CD14-positive monocyte (primary cell): ENCODE results near the gene SNAP25. TPM values are rescaled to one million over a fixed set of nuclear protein-coding genes. Genes with fewer than 3 reads are reported as not detected.

Source experiments
- DNase-seq, 3 donors: peaks; one replicate each; pipeline ENCODE4 v3.0.0-alpha.2; 2011 to 2022
- H2AFZ ChIP-seq: 2 replicates; pipeline ENCODE4 v1.6.0; 2012; ENCODE audit warnings: mild to moderate bottlenecking, low read depth, low read length, inconsistent platforms; ENCODE audit not compliant: insufficient read depth, poor library complexity, severe bottlenecking
- H3K27ac ChIP-seq, 2 donors: 1 replicate in 1 of 2; 2 replicates in 1 of 2; pipeline ENCODE4 v1.5.1; 2012 to 2013; ENCODE audit warnings: low read length in 2 of 2, control low read depth in 1 of 2, inconsistent platforms in 1 of 2, low read depth in 1 of 2, mild to moderate bottlenecking in 1 of 2
- H3K27me3 ChIP-seq, 2 donors: one replicate each; pipeline versions ENCODE4 v1.6.0 to v1.6.1; 2011 to 2013; ENCODE audit warnings: low read length in 2 of 2; ENCODE audit not compliant: control insufficient read depth in 2 of 2, insufficient read depth in 2 of 2
- H3K36me3 ChIP-seq, 2 donors: replicated peaks in 1 of 2; 1 replicate in 1 of 2; 2 replicates in 1 of 2; pipeline versions ENCODE4 v1.5.1 to v1.6.1; 2012 to 2013; ENCODE audit warnings: low read length in 2 of 2, control low read depth in 1 of 2, inconsistent platforms in 1 of 2, mild to moderate bottlenecking in 1 of 2; ENCODE audit not compliant: insufficient read depth in 2 of 2, control insufficient read depth in 1 of 2
- H3K4me1 ChIP-seq, 2 donors: 1 replicate in 1 of 2; 2 replicates in 1 of 2; pipeline versions ENCODE4 v1.5.1 to v1.6.1; 2012 to 2013; ENCODE audit warnings: low read length in 2 of 2, control low read depth in 1 of 2, inconsistent platforms in 1 of 2, mild to moderate bottlenecking in 1 of 2, moderate library complexity in 1 of 2; ENCODE audit not compliant: insufficient read depth in 2 of 2, control insufficient read depth in 1 of 2
- H3K4me2 ChIP-seq: replicated peaks from 2 replicates; pipeline ENCODE3; 2012; ENCODE audit warnings: low read length, moderate library complexity, mild to moderate bottlenecking; ENCODE audit not compliant: poor library complexity, severe bottlenecking; ENCODE audit errors: extremely low read depth
- H3K4me3 ChIP-seq, 3 experiments: fragments of 200-600 bp in 1 of 3; sonication (generic) in 1 of 3; replicated peaks in 1 of 3; 1 replicate in 2 of 3; 2 replicates in 1 of 3; pipeline ENCODE4 v1.5.1; 2011 to 2013; ENCODE audit warnings: low read length in 3 of 3, mild to moderate bottlenecking in 3 of 3, control low read depth in 2 of 3, low read depth in 2 of 3, inconsistent platforms in 1 of 3, moderate library complexity in 1 of 3
- H3K79me2 ChIP-seq: 2 replicates; pipeline ENCODE4 v1.6.0; 2012; ENCODE audit warnings: mild to moderate bottlenecking, control low read depth, inconsistent platforms, low read length, moderate library complexity; ENCODE audit not compliant: insufficient read depth
- H3K9ac ChIP-seq: 2 replicates; pipeline ENCODE4 v1.6.0; 2017; ENCODE audit warnings: low read length, mild to moderate bottlenecking; ENCODE audit not compliant: insufficient read depth, poor library complexity, severe bottlenecking
- H3K9me3 ChIP-seq, 2 donors: replicated peaks in 1 of 2; 1 replicate in 1 of 2; 2 replicates in 1 of 2; pipeline versions ENCODE4 v1.5.1 to v1.6.1; 2012 to 2013; ENCODE audit warnings: low read length in 2 of 2, control low read depth in 1 of 2; ENCODE audit not compliant: control insufficient read depth in 1 of 2, insufficient read depth in 1 of 2
- H4K20me1 ChIP-seq: 2 replicates; pipeline ENCODE4 v1.6.0; 2012; ENCODE audit warnings: mild to moderate bottlenecking, low read length, control low read depth, moderate library complexity; ENCODE audit not compliant: insufficient read depth
- H3K27ac Mint-ChIP-seq, 7 donors: one replicate each; pipeline ENCODE4 v1.8.0; 2020; ENCODE audit warnings: mild to moderate bottlenecking in 7 of 7, mixed read lengths in 7 of 7, moderate library complexity in 6 of 7, inconsistent platforms in 2 of 7
- H3K27me3 Mint-ChIP-seq, 3 donors: one replicate each; pipeline ENCODE4 v1.8.0; 2021 to 2022; ENCODE audit warnings: low read depth in 3 of 3, mild to moderate bottlenecking in 3 of 3, mixed read lengths in 3 of 3, moderate library complexity in 3 of 3, inconsistent platforms in 1 of 3
- H3K36me3 Mint-ChIP-seq, 2 donors: one replicate each; pipeline ENCODE4 v1.8.0; 2020; ENCODE audit warnings: mixed read lengths in 2 of 2, inconsistent platforms in 1 of 2, mild to moderate bottlenecking in 1 of 2
- H3K4me1 Mint-ChIP-seq: one replicate; pipeline ENCODE4 v1.8.0; 2020; ENCODE audit warnings: mild to moderate bottlenecking, mixed read lengths
- H3K4me3 Mint-ChIP-seq, 2 donors: one replicate each; pipeline ENCODE4 v1.8.0; 2020; ENCODE audit warnings: mild to moderate bottlenecking in 2 of 2, mixed read lengths in 2 of 2, moderate library complexity in 1 of 2
- H3K9me3 Mint-ChIP-seq, 7 donors: one replicate each; pipeline ENCODE4 v1.8.0; 2020 to 2022; ENCODE audit warnings: mixed read lengths in 7 of 7, mild to moderate bottlenecking in 6 of 7, moderate library complexity in 6 of 7, inconsistent platforms in 2 of 7
- CTCF ChIP-seq: fragments of 200-600 bp; IDR thresholded peaks from one replicate; pipeline ENCODE4 v1.8.0; 2022; ENCODE audit warnings: antibody characterized with exemption, mild to moderate bottlenecking
- WGBS: methylation state at CpG from one replicate; pipeline ENCODE4 v1.1.5; 2013; ENCODE audit warnings: missing lambda C conversion rate; ENCODE audit not compliant: insufficient coverage; 5-methylcytosine and 5-hydroxymethylcytosine counted together
- intact Hi-C, 2 donors: fragments of 100-400 bp; cut with micrococcal nuclease; formaldehyde crosslinking; loops; one replicate each; pipeline versions ENCODE4 v1.15.0 to v1.15.1; 2023
- polyA plus RNA-seq, 3 donors: library from polyadenylated mRNA; depleted of rRNA in 1 of 3; unstranded in 2 of 3; stranded (reverse) in 1 of 3; fragments of 300-500 nt in 2 of 3; fragments of >200 nt in 1 of 3; fragmentation: Illumina TruSeq in 2 of 3; gene quantifications; 1 replicate in 2 of 3; 2 replicates in 1 of 3; pipeline ENCODE4 v1.2.3, GENCODE V29; 2012 to 2021

Gene SNAP25
- polyA plus RNA-seq, 3 donors = not detected

DNA sequence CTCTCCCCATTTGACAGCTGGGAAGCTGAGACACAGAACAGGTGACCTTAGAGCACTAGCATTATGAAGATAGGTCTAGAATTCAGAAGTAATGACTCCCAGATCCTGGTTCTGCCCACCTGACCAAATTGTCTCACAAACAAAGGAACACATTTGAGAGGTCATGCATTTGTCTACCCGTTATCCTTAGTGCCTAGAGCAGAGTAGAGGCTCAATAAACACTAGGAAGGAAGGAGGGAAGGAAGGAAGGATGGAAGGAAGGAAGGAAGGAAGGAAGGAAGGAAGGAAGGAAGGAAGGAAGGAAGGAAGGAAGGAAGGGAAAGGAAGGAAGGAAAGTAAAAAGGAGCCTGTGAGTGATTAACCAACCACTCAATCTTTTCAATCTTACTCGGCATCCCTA lies 63.3 kb downstream of the SNAP25 start:
- Histone ChIP-seq H3K4me2 (no peak overlapping the region), H3K27ac (no peak overlapping the region), H3K9me3 (no peaks in the 10 kb centered on the region), H3K79me2 (no peaks in the 10 kb centered on the region), H3K36me3 (no peaks in the 10 kb centered on the region), H2AFZ (no peak overlapping the region), H3K4me1 (no peaks in the 10 kb centered on the region), H3K27me3 (no peaks in the 10 kb centered on the region), H3K9ac (no peak overlapping the region), H4K20me1 (no peaks in the 10 kb centered on the region), H3K4me3 (no peak overlapping the region)
- H3K27me3 Mint-ChIP-seq = peaks cover 0 to 3% (median 3%) of the 10 kb centered on the region in 3 donors
- no peaks in the 10 kb centered on the region for H3K36me3 Mint-ChIP-seq
- H3K4me3 Mint-ChIP-seq = no peak overlapping the region
- peaks cover 0 to 4% (median 0%) of the 10 kb centered on the region in 7 donors for H3K9me3 Mint-ChIP-seq
- WGBS = 100% methylated on average over 1 of the region's 2 CpGs
- no peak overlapping the region for H3K27ac Mint-ChIP-seq
- intact Hi-C loops = no loop called here
- DNase-seq = no peak
- H3K4me1 Mint-ChIP-seq = no peaks in the 10 kb centered on the region
- no peak for TF ChIP-seq CTCF

DNA sequence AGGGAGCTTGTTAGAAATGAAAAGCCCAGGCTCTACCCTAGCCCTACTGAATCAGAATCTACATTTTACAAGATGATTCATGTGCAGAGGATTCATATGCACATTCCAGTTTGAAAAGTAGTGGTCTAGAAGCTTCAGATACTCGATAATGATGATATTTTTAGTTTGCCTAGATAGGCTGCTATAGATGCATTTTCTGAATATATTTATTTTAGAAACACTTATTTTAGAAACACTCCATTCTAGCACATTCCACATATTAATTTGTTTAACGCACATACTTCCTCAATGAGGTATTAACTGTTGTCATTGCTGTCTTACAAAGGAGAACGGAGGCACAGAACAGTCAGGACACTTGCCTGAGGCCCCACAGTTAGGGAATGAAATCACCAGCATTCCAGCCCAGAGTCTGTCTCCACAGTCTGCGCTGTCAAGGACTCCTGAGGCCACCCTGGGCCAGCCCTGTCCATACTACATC lies 64.4 kb downstream of the SNAP25 start:
- H2AFZ ChIP-seq = no peak overlapping the region
- no peaks in the 10 kb centered on the region for H3K4me1 ChIP-seq
- Mint-ChIP-seq H3K9me3 (peaks cover 0 to 4% (median 1%) of the 10 kb centered on the region in 7 donors), H3K36me3 (no peaks in the 10 kb centered on the region), H3K4me1 (no peaks in the 10 kb centered on the region), H3K4me3 (no peak overlapping the region), H3K27ac (no peak overlapping the region), H3K27me3 (peaks cover 0 to 3% (median 3%) of the 10 kb centered on the region in 3 donors)
- no peaks in the 10 kb centered on the region for H3K79me2 ChIP-seq
- 86% methylated on average over 2 of the region's 4 CpGs for WGBS
- no peak overlapping the region for H3K4me3 ChIP-seq
- no peaks in the 10 kb centered on the region for H3K9me3 ChIP-seq
- no peaks in the 10 kb centered on the region for H3K36me3 ChIP-seq
- H3K4me2 ChIP-seq = no peak overlapping the region
- H3K27ac ChIP-seq = no peak overlapping the region
- intact Hi-C loops = no loop called here
- no peaks in the 10 kb centered on the region for H3K27me3 ChIP-seq
- no peak overlapping the region for H3K9ac ChIP-seq
- DNase-seq = no peak
- no peak for TF ChIP-seq CTCF
- H4K20me1 ChIP-seq = no peaks in the 10 kb centered on the region
